Stimulated activated CD4-positive, alpha-beta T cell treated with anti-CD3 and anti-CD28 coated beads, Interleukin-12 subunit alpha, Interleukin-12 subunit beta, amount 100 ng/mL, for 48 hours (primary cell): ENCODE data around the gene KATNAL2.
"Not testable (repeated sequence)": the region's sequence is repeated elsewhere in the genome, so short reads cannot be mapped to it uniquely, and the experiment has no call there.

Source experiments
- DNase-seq, 3 donors: peaks; one replicate each; pipeline ENCODE4 v3.0.0-alpha.2; 2020; ENCODE audit warnings: low read depth in 2 of 3, low spot score in 1 of 3

The KATNAL2 gene

DNA sequence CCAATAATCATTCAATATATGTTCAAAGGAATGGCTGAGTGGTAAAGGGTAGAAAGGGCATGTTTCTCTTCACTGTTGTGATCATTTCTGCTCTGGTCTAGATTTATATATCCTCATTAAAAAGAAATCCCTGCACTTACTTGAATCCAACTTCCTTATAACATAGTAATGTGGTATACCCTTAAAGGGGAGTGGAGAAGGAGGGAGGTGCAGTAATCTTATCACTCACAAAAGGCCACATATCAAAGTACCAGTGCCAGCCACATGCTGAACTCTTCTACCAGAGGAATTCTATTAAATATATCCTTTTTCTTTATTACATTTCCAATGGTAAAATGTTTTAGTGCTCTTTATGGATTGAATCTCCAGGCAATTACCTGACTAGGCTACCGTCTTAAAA lies 3.3 kb downstream of the KATNAL2 start:
- DNase-seq, result no peak

GRCh38 chr18:46939337-46939963 lies 22.0 kb downstream of the KATNAL2 start:
- no peak for DNase-seq

- DNase-seq, result no peak
Measured at GRCh38 chr18:46939998-46940571, 22.7 kb downstream of the KATNAL2 start.

DNA sequence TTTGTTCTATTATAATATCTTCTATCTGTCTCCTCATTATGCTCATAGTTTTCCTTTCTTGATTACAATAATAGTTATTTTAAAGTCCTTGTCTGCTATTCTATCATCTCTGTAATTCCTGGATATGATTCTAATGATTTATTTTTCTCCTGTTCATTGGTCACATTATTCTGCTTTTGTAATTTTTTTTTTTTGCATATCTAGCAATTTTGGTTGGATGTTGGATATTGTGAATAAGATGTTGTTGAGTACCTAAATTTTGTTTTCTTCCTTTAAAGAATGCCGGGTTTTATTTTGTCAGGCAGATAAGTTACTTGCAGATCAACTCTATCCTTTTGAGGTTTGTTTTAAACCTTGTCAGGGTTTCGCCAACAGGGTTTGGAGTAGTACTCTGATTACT lies 25.2 kb downstream of the KATNAL2 start:
- DNase-seq, result no peak

GRCh38 chr18:46946656-46947282 lies 29.4 kb downstream of the KATNAL2 start:
- DNase-seq, result peak; percentile 44 to 60 (median 52)

DNA sequence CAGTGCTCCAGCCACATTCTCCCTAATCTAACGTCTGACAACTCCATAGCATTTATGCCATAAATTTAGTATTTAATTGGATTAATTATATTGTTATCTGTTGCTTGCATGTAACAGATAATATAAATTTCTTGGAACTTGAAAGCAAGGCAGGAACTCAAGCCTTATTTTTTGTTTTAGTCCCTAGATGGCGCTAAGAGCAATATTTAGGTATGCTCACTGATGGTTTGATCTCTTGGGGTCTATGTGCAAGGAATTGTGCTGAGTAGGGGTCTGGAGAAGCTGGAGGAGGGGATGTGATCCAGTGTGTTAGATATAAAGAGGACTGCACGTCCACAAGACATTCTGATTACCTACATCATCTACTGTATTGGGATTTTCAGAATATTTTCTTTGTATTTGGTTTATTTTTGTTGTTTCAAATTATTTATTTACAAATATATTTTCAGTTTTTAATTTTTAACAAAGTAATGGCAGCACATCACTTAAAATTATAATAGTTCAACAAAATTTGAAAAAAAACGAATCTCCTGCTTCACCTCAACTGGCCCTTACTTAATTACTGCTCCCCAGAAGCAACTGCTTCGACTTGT lies 32.8 kb downstream of the KATNAL2 start:
- no peak for DNase-seq

DNA sequence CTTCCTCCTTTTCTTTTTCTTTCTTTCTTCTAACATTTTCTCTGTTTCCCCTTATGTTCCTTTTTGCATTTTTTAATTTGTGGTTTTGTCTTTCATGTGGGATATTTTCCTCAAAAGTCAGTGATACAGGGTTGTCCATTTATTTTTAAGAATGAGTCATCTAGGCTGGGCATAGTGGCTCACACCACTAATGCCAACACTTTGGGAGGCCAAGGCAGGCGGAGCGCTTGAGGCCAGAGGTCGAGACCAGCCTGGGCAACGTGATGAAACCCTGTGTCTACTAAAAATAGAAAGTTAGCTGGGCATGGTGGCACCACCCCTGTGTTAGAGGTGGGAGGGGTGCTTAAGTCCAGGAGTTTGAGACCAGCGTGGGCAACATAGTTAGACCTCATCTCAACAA lies 35.8 kb downstream of the KATNAL2 start:
- no peak for DNase-seq

- no peak for DNase-seq
Measured at GRCh38 chr18:46958209-46958608, 40.8 kb downstream of the KATNAL2 start.

DNA sequence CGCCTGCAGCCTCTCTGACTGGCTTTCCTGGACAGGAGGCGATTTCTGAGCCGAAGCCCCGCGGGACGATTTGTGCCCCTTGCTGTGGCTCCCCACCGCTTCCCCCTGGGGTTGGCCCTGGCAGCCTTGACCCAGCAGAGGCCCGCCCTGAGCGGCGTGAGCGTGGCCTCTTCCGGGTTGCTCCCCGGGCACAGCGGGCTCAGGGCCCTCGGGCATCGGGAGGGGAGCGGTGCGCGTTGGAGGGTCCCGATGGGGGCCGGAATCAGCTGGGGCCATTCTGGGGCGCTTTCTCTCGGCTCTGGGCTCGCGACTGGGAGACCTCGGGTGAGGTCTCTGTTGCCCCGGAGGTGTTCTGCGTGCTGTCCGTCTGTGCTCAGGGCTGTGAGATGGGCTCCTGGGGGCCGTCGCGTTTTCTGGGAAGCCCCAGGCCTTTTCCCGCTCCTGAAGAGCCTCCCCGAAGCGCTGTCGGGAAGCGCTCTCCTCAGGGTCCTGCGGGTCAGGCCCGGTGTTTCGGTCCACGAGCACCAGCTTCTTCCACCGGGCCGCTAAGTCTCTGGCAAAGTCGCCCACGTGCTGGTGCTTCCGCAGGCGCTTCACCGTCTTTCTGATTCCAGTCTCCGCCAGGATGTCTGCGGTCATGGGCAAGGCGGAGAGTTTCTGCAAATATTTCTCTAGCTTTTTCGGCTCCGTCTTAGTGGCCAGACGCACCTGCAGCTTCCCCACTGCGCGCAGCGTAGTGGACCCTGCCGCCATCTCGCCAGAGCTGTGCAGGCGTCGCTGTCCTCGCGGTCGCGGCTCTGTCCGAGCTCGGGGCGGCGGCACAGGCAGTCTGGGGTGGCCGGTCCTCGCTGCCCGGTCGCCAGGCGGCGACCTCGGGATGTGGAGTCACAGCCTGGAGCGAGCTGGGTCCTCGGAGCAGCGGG lies 46.5 kb downstream of the KATNAL2 start:
- DNase-seq, result not testable (repeated sequence)

DNA sequence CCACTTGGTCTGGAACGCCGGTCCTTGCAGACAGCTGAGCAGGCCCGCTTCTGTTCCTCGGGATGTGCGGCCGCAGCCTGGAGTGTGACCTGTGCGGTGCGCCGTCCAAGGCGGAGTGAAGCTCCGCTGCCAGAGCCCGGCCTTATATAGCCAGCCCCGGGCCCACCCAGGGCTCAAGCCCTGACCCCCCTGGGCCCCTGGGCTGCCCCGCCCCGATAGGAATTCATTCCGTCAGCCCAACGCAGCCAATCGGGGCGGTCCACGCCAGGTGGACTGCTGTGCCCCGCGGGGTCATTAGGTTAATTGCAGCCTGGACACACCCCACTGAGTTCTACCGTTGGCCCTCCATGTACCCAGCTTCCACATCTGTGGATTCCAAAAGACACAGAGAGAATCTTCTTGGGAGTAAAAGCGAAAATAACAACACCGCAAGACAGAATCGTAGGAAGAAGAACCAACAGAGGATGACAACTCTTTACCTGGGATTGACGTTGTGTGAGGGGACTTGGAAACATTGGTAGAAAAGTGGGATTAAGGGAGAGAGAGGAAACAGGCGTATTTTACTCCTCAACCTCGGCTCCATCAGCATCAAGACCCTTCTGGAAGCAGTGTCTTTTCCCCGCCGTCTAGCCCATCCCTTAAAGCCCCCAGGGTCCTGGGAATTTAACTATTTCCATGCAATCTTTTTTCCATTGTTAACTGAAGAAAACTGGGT lies 47.3 kb downstream of the KATNAL2 start:
- not testable (repeated sequence) for DNase-seq

DNA sequence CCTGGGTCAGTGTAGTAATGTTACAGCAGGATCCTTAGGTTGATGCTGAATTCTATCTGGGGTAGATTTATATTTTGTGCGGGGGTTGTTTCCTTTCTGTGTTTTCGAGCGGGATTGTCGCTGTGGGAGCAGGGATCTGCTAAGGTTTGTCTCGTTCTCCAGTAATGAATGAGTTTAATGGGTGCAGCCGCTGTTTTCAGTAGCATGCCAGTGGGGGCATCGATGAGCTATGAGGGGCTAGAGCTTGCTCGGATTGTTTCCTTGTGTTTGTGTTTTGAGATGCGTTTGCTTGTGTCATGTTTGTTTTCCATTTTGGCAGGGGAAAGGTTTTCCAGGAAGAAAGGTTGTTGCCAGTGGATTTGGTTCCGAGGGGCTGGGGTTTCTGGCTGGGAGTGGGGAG lies 48.9 kb downstream of the KATNAL2 start:
- not testable (repeated sequence) for DNase-seq

GRCh38 chr18:46969551-46969950 lies 52.1 kb downstream of the KATNAL2 start:
- not testable (repeated sequence) for DNase-seq

- DNase-seq, result not testable (repeated sequence)
Measured at GRCh38 chr18:47019870-47020269, 102.5 kb downstream of the KATNAL2 start.

- not testable (repeated sequence) for DNase-seq
Measured at GRCh38 chr18:47020757-47021156, 103.4 kb downstream of the KATNAL2 start.

- not testable (repeated sequence) for DNase-seq
Measured at GRCh38 chr18:47022821-47023220, 105.4 kb downstream of the KATNAL2 start.

DNA sequence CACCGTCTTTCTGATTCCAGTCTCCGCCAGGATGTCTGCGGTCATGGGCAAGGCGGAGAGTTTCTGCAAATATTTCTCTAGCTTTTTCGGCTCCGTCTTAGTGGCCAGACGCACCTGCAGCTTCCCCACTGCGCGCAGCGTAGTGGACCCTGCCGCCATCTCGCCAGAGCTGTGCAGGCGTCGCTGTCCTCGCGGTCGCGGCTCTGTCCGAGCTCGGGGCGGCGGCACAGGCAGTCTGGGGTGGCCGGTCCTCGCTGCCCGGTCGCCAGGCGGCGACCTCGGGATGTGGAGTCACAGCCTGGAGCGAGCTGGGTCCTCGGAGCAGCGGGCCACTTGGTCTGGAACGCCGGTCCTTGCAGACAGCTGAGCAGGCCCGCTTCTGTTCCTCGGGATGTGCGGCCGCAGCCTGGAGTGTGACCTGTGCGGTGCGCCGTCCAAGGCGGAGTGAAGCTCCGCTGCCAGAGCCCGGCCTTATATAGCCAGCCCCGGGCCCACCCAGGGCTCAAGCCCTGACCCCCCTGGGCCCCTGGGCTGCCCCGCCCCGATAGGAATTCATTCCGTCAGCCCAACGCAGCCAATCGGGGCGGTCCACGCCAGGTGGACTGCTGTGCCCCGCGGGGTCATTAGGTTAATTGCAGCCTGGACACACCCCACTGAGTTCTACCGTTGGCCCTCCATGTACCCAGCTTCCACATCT lies 106.5 kb downstream of the KATNAL2 start:
- not testable (repeated sequence) for DNase-seq

GRCh38 chr18:47025557-47026174 lies 108.3 kb downstream of the KATNAL2 start:
- DNase-seq, result not testable (repeated sequence)

DNA sequence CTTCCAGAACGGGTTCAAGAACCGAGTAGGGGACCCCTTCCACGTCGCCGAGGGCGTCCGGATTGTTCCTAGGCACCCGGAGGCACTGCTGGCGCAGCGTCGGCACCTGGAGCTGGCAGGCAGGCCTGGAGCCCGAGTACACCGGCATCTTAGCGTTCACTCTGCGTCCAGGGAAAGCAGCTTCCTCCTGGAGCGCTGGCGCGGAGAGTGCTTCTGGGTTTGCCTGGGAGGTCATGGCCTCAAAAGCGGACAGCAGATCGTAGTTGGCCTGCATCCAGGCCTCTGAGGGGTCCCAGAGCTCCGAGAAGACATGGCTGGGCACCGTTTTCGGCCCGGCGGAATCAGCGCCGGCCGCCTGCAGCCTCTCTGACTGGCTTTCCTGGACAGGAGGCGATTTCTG lies 111.3 kb downstream of the KATNAL2 start:
- not testable (repeated sequence) for DNase-seq

GRCh38 chr18:47029684-47030353 lies 112.4 kb downstream of the KATNAL2 start:
- not testable (repeated sequence) for DNase-seq
